ENCODE measurements around the gene DUOXA1. TPM values are rescaled to one million over a fixed set of nuclear protein-coding genes. Genes with fewer than 3 reads are reported as not detected.

DUOXA1 gene
- total RNA-seq, 4 donors from 2014 or later = not detected

- no peaks in the 10 kb centered on the region for H3K9me3 ChIP-seq
- DNase-seq (peak; percentile 60 to 73), ATAC-seq (peak; percentile 96 to 99)
- H3K4me1 ChIP-seq = peaks cover 7 to 10% of the 10 kb centered on the region in 2 donors
- H3K27ac ChIP-seq = no peak overlapping the region
- peak overlapping the region; percentile 21 to 56 (median 39) for H3K4me3 ChIP-seq
- intact Hi-C loops (cut with DNase I; ENCODE audit: low total_unique reads) (no loop called here), in situ Hi-C loops (cut with MboI; ENCODE audit: low sequenced_read_pairs in 4 of 4) (no loop called here)
- H3K27me3 ChIP-seq = peaks cover 47 to 50% (median 48%) of the 10 kb centered on the region in 3 donors
- no peaks in the 10 kb centered on the region for H3K36me3 ChIP-seq
- peak; percentile 48 to 91 (median 74) for TF ChIP-seq CTCF (IDR thresholded peaks at IDR 0.05 in 4 of 5, conservative IDR thresholded peaks at IDR 0.05 in 1 of 5)
- no peak for TF ChIP-seq POLR2A (IDR thresholded peaks at IDR 0.05)
Observed at GRCh38 chr15:45118131-45118588, 11.5 kb downstream of the DUOXA1 start.

- no peak for TF ChIP-seq POLR2A (IDR thresholded peaks at IDR 0.05)
- no peak for TF ChIP-seq CTCF (IDR thresholded peaks at IDR 0.05 in 4 of 5, conservative IDR thresholded peaks at IDR 0.05 in 1 of 5)
- DNase-seq (no peak), ATAC-seq (peak in 1 of 2 donors; percentile 29)
- in situ Hi-C loops (cut with MboI; ENCODE audit: low sequenced_read_pairs in 4 of 4) = no loop called here
- Histone ChIP-seq H3K36me3 (no peaks in the 10 kb centered on the region), H3K4me3 (peak overlapping the region; percentile 21 to 56 (median 39)), H3K27me3 (peaks cover 54 to 56% (median 54%) of the 10 kb centered on the region in 3 donors), H3K4me1 (peaks cover 7 to 15% of the 10 kb centered on the region in 2 donors), H3K9me3 (no peaks in the 10 kb centered on the region), H3K27ac (no peak overlapping the region)
- intact Hi-C loops (cut with DNase I; ENCODE audit: low total_unique reads) = no loop called here
Observed at GRCh38 chr15:45117308-45118130, 12.2 kb downstream of the DUOXA1 start.

GRCh38 chr15:45116482-45117307 is 13.0 kb downstream of the DUOXA1 start:
- H3K27me3 ChIP-seq = peaks cover 62 to 65% (median 62%) of the 10 kb centered on the region in 3 donors
- H3K27ac ChIP-seq = no peak overlapping the region
- H3K9me3 ChIP-seq = no peaks in the 10 kb centered on the region
- peak overlapping the region in 1 of 4 donors; percentile 23 for H3K4me3 ChIP-seq
- DNase-seq = no peak
- peaks cover 7 to 15% of the 10 kb centered on the region in 2 donors for H3K4me1 ChIP-seq
- in situ Hi-C loops (cut with MboI; ENCODE audit: low sequenced_read_pairs in 4 of 4) (no loop called here), intact Hi-C loops (cut with DNase I; ENCODE audit: low total_unique reads) (no loop called here)
- no peaks in the 10 kb centered on the region for H3K36me3 ChIP-seq
- no peak for ATAC-seq
- TF ChIP-seq CTCF (IDR thresholded peaks at IDR 0.05 in 4 of 5, conservative IDR thresholded peaks at IDR 0.05 in 1 of 5) (no peak), POLR2A (IDR thresholded peaks at IDR 0.05) (no peak)

GRCh38 chr15:45116006-45116481 is 13.6 kb downstream of the DUOXA1 start:
- peaks cover 66 to 67% (median 67%) of the 10 kb centered on the region in 3 donors for H3K27me3 ChIP-seq
- TF ChIP-seq POLR2A (IDR thresholded peaks at IDR 0.05) (no peak), CTCF (IDR thresholded peaks at IDR 0.05 in 4 of 5, conservative IDR thresholded peaks at IDR 0.05 in 1 of 5) (no peak)
- in situ Hi-C loops (cut with MboI; ENCODE audit: low sequenced_read_pairs in 4 of 4) (no loop called here), intact Hi-C loops (cut with DNase I; ENCODE audit: low total_unique reads) (no loop called here)
- no peak for DNase-seq
- H3K27ac ChIP-seq = no peak overlapping the region
- ATAC-seq = no peak
- H3K4me1 ChIP-seq = peaks cover 7 to 15% of the 10 kb centered on the region in 2 donors
- H3K4me3 ChIP-seq = no peak overlapping the region
- H3K36me3 ChIP-seq = no peaks in the 10 kb centered on the region
- no peaks in the 10 kb centered on the region for H3K9me3 ChIP-seq
